Loucy (cell line): ENCODE data around the gene MBP.
A peak's percentile ranks its signal among the peaks of the same experiment; 100 is the strongest.

Experiments
- H2AFZ ChIP-seq: fragments of 200-600 bp; sonication (generic); 2 replicates; pipeline ENCODE4 v1.6.0; 2016; ENCODE audit warnings: antibody characterized with exemption, mild to moderate bottlenecking, low read length, moderate library complexity
- H3F3A ChIP-seq: fragments of 200-600 bp; 2 replicates; pipeline ENCODE4 v1.6.0; 2016; ENCODE audit warnings: antibody characterized with exemption, low read depth, mild to moderate bottlenecking
- H3K27me3 ChIP-seq: fragments of 200-600 bp; sonication (generic); 2 replicates; pipeline ENCODE4 v1.6.1; 2014; ENCODE audit warnings: low read length, mild to moderate bottlenecking; ENCODE audit not compliant: insufficient read depth, poor library complexity, severe bottlenecking
- H3K36me3 ChIP-seq: fragments of 200-600 bp; sonication (generic); 2 replicates; pipeline ENCODE4 v1.6.1; 2016; ENCODE audit warnings: low read length; ENCODE audit not compliant: insufficient read depth
- H3K4me1 ChIP-seq: fragments of 200-600 bp; sonication (generic); 2 replicates; pipeline ENCODE4 v1.5.1; 2014; ENCODE audit warnings: low read length, mild to moderate bottlenecking; ENCODE audit not compliant: insufficient read depth, poor library complexity, severe bottlenecking
- H3K4me2 ChIP-seq: fragments of 200-600 bp; sonication (generic); 2 replicates; pipeline ENCODE4 v1.6.0; 2014; ENCODE audit warnings: antibody characterized with exemption, low read length, low read depth, mild to moderate bottlenecking; ENCODE audit not compliant: poor library complexity, severe bottlenecking
- H3K4me3 ChIP-seq: fragments of 200-600 bp; sonication (generic); 2 replicates; pipeline ENCODE4 v1.5.1; 2014; ENCODE audit warnings: low read length, mild to moderate bottlenecking, mixed read lengths; ENCODE audit not compliant: poor library complexity, severe bottlenecking
- H3K79me2 ChIP-seq: fragments of 200-600 bp; sonication (generic); 2 replicates; pipeline ENCODE4 v1.6.1; 2014; ENCODE audit warnings: low read length; ENCODE audit not compliant: insufficient read depth
- H3K9ac ChIP-seq: fragments of 200-600 bp; sonication (generic); 2 replicates; pipeline ENCODE4 v1.6.0; 2014; ENCODE audit warnings: mild to moderate bottlenecking, low read depth, low read length, moderate library complexity; ENCODE audit not compliant: poor library complexity, severe bottlenecking
- H3K9me2 ChIP-seq: fragments of 200-600 bp; sonication (generic); replicated peaks from 2 replicates; pipeline ENCODE4 v1.6.1; 2016; ENCODE audit warnings: low read depth, low read length, mixed read lengths
- H3K9me3 ChIP-seq: fragments of 200-600 bp; sonication (generic); 2 replicates; pipeline ENCODE4 v1.6.1; 2014; ENCODE audit warnings: mild to moderate bottlenecking, antibody characterized with exemption, low read length, low read depth; ENCODE audit not compliant: insufficient read depth
- H4K20me1 ChIP-seq: fragments of 200-600 bp; sonication (generic); 2 replicates; pipeline ENCODE4 v1.6.0; 2014; ENCODE audit warnings: antibody characterized with exemption, low read length, mild to moderate bottlenecking; ENCODE audit not compliant: insufficient read depth, poor library complexity, severe bottlenecking
- CTCF ChIP-seq: fragments of 200-600 bp; sonication (generic); conservative IDR thresholded peaks from 2 replicates; pipeline ENCODE4 v1.5.1; 2014; ENCODE audit warnings: mild to moderate bottlenecking, antibody characterized with exemption, low read length
- EZH2phosphoT487 ChIP-seq: fragments of 200-600 bp; IDR thresholded peaks from 2 replicates; pipeline ENCODE4 v1.6.1; 2018; ENCODE audit warnings: antibody characterized with exemption, mild to moderate bottlenecking, moderate library complexity, borderline replicate concordance

Gene MBP

DNA sequence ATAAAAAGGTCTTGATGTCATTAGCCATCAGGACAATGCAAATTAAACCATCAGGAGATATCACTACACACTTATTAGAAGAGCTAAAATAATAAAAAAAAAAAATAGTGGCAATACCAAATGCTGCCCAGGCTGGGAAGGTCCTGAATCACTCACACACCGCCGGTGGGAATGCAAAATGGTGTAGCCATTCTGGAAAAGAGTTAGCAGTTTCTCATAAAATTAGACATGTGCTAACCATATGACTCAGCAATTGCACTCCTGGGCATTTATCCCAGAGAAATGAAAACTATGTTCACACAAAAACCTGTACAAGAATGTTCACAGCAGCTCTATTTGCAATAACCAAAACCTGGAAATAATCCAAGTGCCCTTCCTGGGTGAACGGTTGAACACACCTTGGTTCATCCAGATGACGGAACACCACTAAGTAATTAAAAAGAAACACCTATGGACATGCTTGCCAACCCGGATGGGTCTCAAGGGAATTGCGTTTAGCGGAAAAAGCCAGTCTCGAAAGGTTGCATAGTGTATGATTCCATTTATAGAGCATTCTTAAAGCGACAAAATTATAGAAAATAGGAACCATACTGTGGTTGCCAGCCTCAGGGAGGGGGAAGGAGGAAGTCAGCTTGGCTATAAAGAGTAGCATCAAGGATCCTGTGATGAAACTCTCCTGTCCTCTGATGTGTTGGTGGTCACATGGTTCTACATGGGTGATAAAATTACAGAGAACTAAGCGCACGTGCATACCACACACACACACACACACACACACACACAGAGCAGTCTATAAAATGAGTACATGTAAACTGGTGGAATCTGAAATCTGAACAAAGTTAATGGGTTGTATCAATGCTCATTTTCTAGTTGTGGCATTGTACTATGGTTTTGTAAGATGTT is 4.6 kb downstream of the MBP start:
- no peaks in the 10 kb centered on the region for H4K20me1 ChIP-seq
- no peaks in the 10 kb centered on the region for H3K9me3 ChIP-seq
- peaks cover 80% of the 10 kb centered on the region for H3K4me1 ChIP-seq
- TF ChIP-seq EZH2phosphoT487 (no peak), CTCF (no peak)
- H3K79me2 ChIP-seq: peaks cover 35% of the 10 kb centered on the region
- peak overlapping the region; percentile 1 for H3K4me3 ChIP-seq
- no peaks in the 10 kb centered on the region for H3K9me2 ChIP-seq
- peaks cover 16% of the 10 kb centered on the region for H3F3A ChIP-seq
- H3K27me3 ChIP-seq: no peaks in the 10 kb centered on the region
- H3K4me2 ChIP-seq: peak overlapping the region; percentile 78
- H2AFZ ChIP-seq: no peak overlapping the region
- peak overlapping the region; percentile 86 for H3K9ac ChIP-seq
- H3K36me3 ChIP-seq: no peaks in the 10 kb centered on the region

- Histone ChIP-seq H3K9me2 (no peaks in the 10 kb centered on the region), H3K4me3 (peak overlapping the region; percentile 58), H3K79me2 (peaks cover 31% of the 10 kb centered on the region), H3K9ac (peak overlapping the region; percentile 86), H3K36me3 (no peaks in the 10 kb centered on the region), H3K4me1 (peaks cover 88% of the 10 kb centered on the region), H3F3A (peaks cover 19% of the 10 kb centered on the region), H4K20me1 (no peaks in the 10 kb centered on the region), H2AFZ (no peak overlapping the region), H3K4me2 (peak overlapping the region; percentile 78), H3K27me3 (no peaks in the 10 kb centered on the region), H3K9me3 (no peaks in the 10 kb centered on the region)
- TF ChIP-seq EZH2phosphoT487: no peak
- TF ChIP-seq CTCF: no peak
Measured at GRCh38 chr18:77124452-77124922, 8.1 kb downstream of the MBP start.

DNA sequence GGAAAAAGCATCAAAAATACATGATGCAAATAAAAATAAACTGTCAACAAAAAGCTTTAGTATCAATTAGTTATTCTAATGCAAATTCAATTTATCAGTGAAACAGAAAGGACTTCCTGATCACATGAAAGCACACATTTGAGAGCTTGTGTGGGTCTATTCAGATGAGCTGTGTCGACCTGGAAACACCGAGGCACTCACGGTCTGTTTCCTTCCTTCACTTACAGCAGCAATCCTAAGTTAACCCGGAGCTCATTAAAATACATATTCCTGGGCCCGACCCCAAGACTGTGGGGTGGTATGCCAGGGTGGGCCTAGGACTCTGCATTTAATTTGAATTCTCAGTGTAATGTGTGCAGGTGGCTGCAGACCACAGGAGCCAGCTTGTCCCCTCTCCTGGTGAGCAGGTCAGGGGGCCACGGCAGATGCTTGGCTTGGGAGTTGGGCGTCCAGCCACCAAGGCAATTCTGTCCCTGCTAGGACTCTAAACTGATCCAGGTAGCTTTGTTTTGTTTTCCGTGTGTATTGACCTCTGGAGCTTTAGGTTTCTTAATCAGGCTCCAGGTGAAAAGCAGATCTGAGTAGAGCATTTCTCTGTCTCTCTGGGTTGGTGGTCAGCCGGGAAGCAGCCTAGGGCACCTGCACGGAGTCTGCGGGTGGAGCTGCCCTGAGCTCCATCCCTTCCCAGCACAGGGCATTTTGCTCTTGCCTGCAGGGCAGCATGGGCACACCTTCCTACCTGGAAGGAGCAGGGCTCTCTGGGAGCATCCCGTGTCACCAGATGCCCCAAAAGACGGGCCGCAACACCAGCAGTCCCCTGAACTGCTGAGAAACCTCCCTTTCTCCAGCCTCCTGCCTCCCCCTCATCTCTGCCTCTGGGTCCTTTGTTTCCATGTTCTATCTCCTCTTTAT is 9.0 kb downstream of the MBP start:
- Histone ChIP-seq H3K36me3 (no peaks in the 10 kb centered on the region), H3K79me2 (peaks cover 40% of the 10 kb centered on the region), H2AFZ (no peak overlapping the region), H3K9me2 (no peaks in the 10 kb centered on the region), H3K27me3 (no peaks in the 10 kb centered on the region), H3K4me3 (peak overlapping the region; percentile 58), H3K9me3 (no peaks in the 10 kb centered on the region), H3K4me2 (peak overlapping the region; percentile 78), H4K20me1 (no peaks in the 10 kb centered on the region), H3F3A (peaks cover 19% of the 10 kb centered on the region), H3K4me1 (peaks cover 88% of the 10 kb centered on the region), H3K9ac (peak overlapping the region; percentile 86)
- TF ChIP-seq EZH2phosphoT487: no peak
- no peak for TF ChIP-seq CTCF
